IMR-90 (cell line): ENCODE results near the gene NDUFAF4. TPM values are rescaled to one million over a fixed set of nuclear protein-coding genes. Genes with fewer than 3 reads are reported as not detected.

Experiments used
- ATAC-seq: fragments of 200-7000 bp; cut with Tn5 transposase; 2 replicates; pipeline ENCODE4 v1.9.1; 2020; ENCODE audit warnings: low read depth, mild to moderate bottlenecking, moderate library complexity
- BruUV-seq: library from RNA; stranded (reverse); fragments of 400-500 nt; replicated peaks from 2 replicates; lab custom pipeline; 2021; lab: Mats Ljungman, UMichigan
- CTCF ChIA-PET: fragments of 300-600 bp; formaldehyde crosslinking; extraction: SDS; loops from one replicate; lab custom pipeline; 2021; ENCODE audit warnings: antibody characterized with exemption; lab: Yijun Ruan, JAX
- POLR2A ChIA-PET: fragments of 300-600 bp; sonication (Branson Sonifier 250); formaldehyde crosslinking; loops from one replicate; lab custom pipeline; 2022; ENCODE audit warnings: antibody characterized with exemption; ENCODE audit not compliant: unreplicated experiment; lab: Charles Lee
- DNase-seq: peaks from one replicate; pipeline ENCODE4 v3.0.0; 2013
- H2AFZ ChIP-seq: replicated peaks from 2 replicates; pipeline ENCODE3; 2013; ENCODE audit warnings: low read length, mild to moderate bottlenecking; ENCODE audit not compliant: poor library complexity
- H2AK5ac ChIP-seq: 2 replicates; pipeline ENCODE4 v1.6.1; 2013; ENCODE audit warnings: low read depth, low read length, inconsistent platforms
- H2AK9ac ChIP-seq: replicated peaks from 2 replicates; pipeline ENCODE3; 2013; ENCODE audit warnings: mild to moderate bottlenecking, low read depth, low read length, moderate library complexity; ENCODE audit not compliant: poor library complexity
- H2BK120ac ChIP-seq: 2 replicates; pipeline ENCODE4 v1.6.1; 2013; ENCODE audit warnings: low read depth, low read length, inconsistent platforms
- H2BK15ac ChIP-seq: 3 replicates; pipeline ENCODE4 v1.6.1; 2013; ENCODE audit warnings: low read depth, low read length, inconsistent platforms
- H2BK20ac ChIP-seq: 2 replicates; pipeline ENCODE4 v1.6.1; 2013; ENCODE audit warnings: low read depth, mild to moderate bottlenecking, inconsistent platforms, low read length, moderate library complexity
- H2BK5ac ChIP-seq: 2 replicates; pipeline ENCODE4 v1.6.1; 2013; ENCODE audit warnings: mild to moderate bottlenecking, low read depth, low read length, inconsistent platforms; ENCODE audit not compliant: poor library complexity, severe bottlenecking
- H3K14ac ChIP-seq: replicated peaks from 2 replicates; pipeline ENCODE4 v1.6.1; 2013; ENCODE audit warnings: low read depth, low read length, inconsistent platforms
- H3K18ac ChIP-seq: 2 replicates; pipeline ENCODE4 v1.6.1; 2013; ENCODE audit warnings: low read depth, low read length, control low read depth
- H3K23ac ChIP-seq: 2 replicates; pipeline ENCODE4 v1.6.1; 2013; ENCODE audit warnings: low read depth, low read length, inconsistent platforms
- H3K27ac ChIP-seq: 2 replicates; pipeline ENCODE4 v1.5.1; 2013; ENCODE audit warnings: mild to moderate bottlenecking, control low read depth, low read length; ENCODE audit not compliant: insufficient read depth
- H3K27me3 ChIP-seq: 2 replicates; pipeline ENCODE4 v1.6.1; 2013; ENCODE audit warnings: low read length; ENCODE audit not compliant: control insufficient read depth, insufficient read depth
- H3K36me3 ChIP-seq: 2 replicates; pipeline ENCODE4 v1.6.1; 2013; ENCODE audit warnings: low read length, mixed read lengths; ENCODE audit not compliant: control insufficient read depth, insufficient read depth
- H3K4ac ChIP-seq: 2 replicates; pipeline ENCODE4 v1.6.1; 2013; ENCODE audit warnings: low read depth, low read length, inconsistent platforms
- H3K4me1 ChIP-seq: 2 replicates; pipeline ENCODE4 v1.6.1; 2013; ENCODE audit warnings: low read length, mixed read lengths; ENCODE audit not compliant: control insufficient read depth, insufficient read depth
- H3K4me2 ChIP-seq: 2 replicates; pipeline ENCODE4 v1.6.1; 2013; ENCODE audit warnings: low read depth, mild to moderate bottlenecking, control low read depth, low read length, moderate library complexity
- H3K4me3 ChIP-seq: 2 replicates; pipeline ENCODE4 v1.5.1; 2013; ENCODE audit warnings: low read depth, mild to moderate bottlenecking, control low read depth, low read length, moderate library complexity; ENCODE audit not compliant: insufficient read depth
- H3K56ac ChIP-seq: 2 replicates; pipeline ENCODE4 v1.6.1; 2013; ENCODE audit warnings: low read length, inconsistent platforms; ENCODE audit not compliant: insufficient read depth; ENCODE audit errors: extremely low read depth
- H3K79me1 ChIP-seq, 2 experiments: 2 replicates each; pipeline ENCODE4 v1.6.1; 2013; ENCODE audit warnings: low read length in 2 of 2, inconsistent platforms in 1 of 2, low read depth in 1 of 2
- H3K9ac ChIP-seq: 2 replicates; pipeline ENCODE4 v1.6.1; 2013; ENCODE audit warnings: low read depth, low read length, control low read depth
- H3K9me1 ChIP-seq: 2 replicates; pipeline ENCODE4 v1.6.1; 2013; ENCODE audit warnings: low read length, inconsistent platforms; ENCODE audit not compliant: insufficient read depth
- H3K9me3 ChIP-seq: 2 replicates; pipeline ENCODE4 v1.6.1; 2013; ENCODE audit warnings: low read length; ENCODE audit not compliant: control insufficient read depth, insufficient read depth
- H4K20me1 ChIP-seq: 2 replicates; pipeline ENCODE4 v1.6.1; 2013; ENCODE audit warnings: low read length, inconsistent platforms; ENCODE audit not compliant: insufficient read depth
- H4K5ac ChIP-seq: 2 replicates; pipeline ENCODE4 v1.6.1; 2013; ENCODE audit warnings: mild to moderate bottlenecking, low read depth, low read length, control low read depth
- H4K8ac ChIP-seq, 2 experiments: 2 replicates each; pipeline ENCODE4 v1.6.1; 2013; ENCODE audit warnings: low read depth in 2 of 2, low read length in 2 of 2, control low read depth in 1 of 2, inconsistent platforms in 1 of 2
- H4K91ac ChIP-seq: 2 replicates; pipeline ENCODE4 v1.6.1; 2013; ENCODE audit warnings: low read depth, low read length, inconsistent platforms; ENCODE audit not compliant: insufficient read depth
- BHLHE40 ChIP-seq: fragments of 150-350 bp; IDR thresholded peaks from 2 replicates; pipeline ENCODE4 v1.6.1; 2016; ENCODE audit warnings: mild to moderate bottlenecking, low read depth, low read length
- CEBPB ChIP-seq: IDR thresholded peaks from 2 replicates; pipeline ENCODE4 v1.6.1; 2012; ENCODE audit warnings: low read depth, low read length, improper control_type of control experiment
- CHD1 ChIP-seq: IDR thresholded peaks from 2 replicates; pipeline ENCODE4 v1.6.1; 2012; ENCODE audit warnings: low read depth, low read length, improper control_type of control experiment
- ELK1 ChIP-seq: fragments of 150-350 bp; IDR thresholded peaks from 2 replicates; pipeline ENCODE4 v1.6.1; 2016; ENCODE audit warnings: low read depth, mild to moderate bottlenecking, low read length, moderate library complexity, borderline replicate concordance
- FOS ChIP-seq: fragments of 150-350 bp; IDR thresholded peaks from 2 replicates; pipeline ENCODE4 v1.6.1; 2016; ENCODE audit warnings: low read depth, low read length
- MAFK ChIP-seq: IDR thresholded peaks from 2 replicates; pipeline ENCODE4 v1.6.1; 2012; ENCODE audit warnings: low read depth, low read length, improper control_type of control experiment
- MAZ ChIP-seq: IDR thresholded peaks from 2 replicates; pipeline ENCODE4 v1.6.1; 2012; ENCODE audit warnings: low read depth, mild to moderate bottlenecking, low read length, improper control_type of control experiment, moderate library complexity, borderline replicate concordance
- MXI1 ChIP-seq: IDR thresholded peaks from 2 replicates; pipeline ENCODE4 v1.6.1; 2012; ENCODE audit warnings: low read depth, mild to moderate bottlenecking, low read length, moderate library complexity, borderline replicate concordance
- NFE2L2 ChIP-seq: fragments of 150-350 bp; IDR thresholded peaks from 2 replicates; pipeline ENCODE4 v1.6.1; 2016; ENCODE audit warnings: low read depth, mild to moderate bottlenecking, low read length
- POLR2A ChIP-seq: IDR thresholded peaks from 2 replicates; pipeline ENCODE4 v1.6.1; 2012; ENCODE audit warnings: mild to moderate bottlenecking, low read depth, low read length
- RCOR1 ChIP-seq: IDR thresholded peaks from 2 replicates; pipeline ENCODE4 v1.6.1; 2012; ENCODE audit warnings: mild to moderate bottlenecking, low read length, improper control_type of control experiment; ENCODE audit not compliant: insufficient replicate concordance
- RFX5 ChIP-seq: IDR thresholded peaks from 2 replicates; pipeline ENCODE4 v1.8.0; 2012; ENCODE audit warnings: low read depth, mild to moderate bottlenecking, low read length, moderate library complexity
- SMC3 ChIP-seq: fragments of 150-350 bp; IDR thresholded peaks from 2 replicates; pipeline ENCODE4 v1.6.1; 2016; ENCODE audit warnings: low read depth, mild to moderate bottlenecking, antibody characterized with exemption, low read length, moderate library complexity
- USF2 ChIP-seq: fragments of 150-350 bp; IDR thresholded peaks from 2 replicates; pipeline ENCODE4 v1.6.1; 2017; ENCODE audit warnings: mild to moderate bottlenecking, antibody characterized with exemption, low read length, low read depth
- WGBS, 2 experiments: methylation state at CpG; one replicate each; pipeline versions ENCODE4 v1.1.5 to v1.1.7; 2013; ENCODE audit warnings: missing lambda C conversion rate in 2 of 2; ENCODE audit not compliant: insufficient read length in 1 of 2; ENCODE audit errors: extremely low coverage in 2 of 2; 5-methylcytosine and 5-hydroxymethylcytosine counted together
- dilution Hi-C: fragments of 300-500 bp; cut with HindIII; formaldehyde crosslinking; loops from one replicate; pipeline ENCODE4 v1.14.3; 2018; ENCODE audit warnings: low sequenced_read_pairs; ENCODE audit not compliant: unreplicated experiment
- in situ Hi-C: fragments of 300-500 bp; cut with MboI; formaldehyde crosslinking; loops from 3 replicates; pipeline ENCODE4 v1.14.3; 2019; ENCODE audit warnings: low sequenced_read_pairs, inconsistent platforms, mixed read lengths
- intact Hi-C: fragments of 100-400 bp; cut with micrococcal nuclease; formaldehyde crosslinking; loops from 2 replicates; pipeline ENCODE4 v1.10.0; 2022
- polyA plus RNA-seq, 3 experiments: library from polyadenylated mRNA; depleted of rRNA; stranded (reverse); fragments of >200 nt; gene quantifications; 2 replicates each; pipeline ENCODE4 v1.2.3, GENCODE V29; 2012; ENCODE audit warnings: low replicate concordance in 1 of 3
- total RNA-seq: library from RNA; depleted of rRNA; stranded (reverse); fragments of >200 nt; gene quantifications from 2 replicates; pipeline ENCODE4 v1.2.3, GENCODE V29; 2012
- TF ChIP-seq, protein P1 (sequence below): conservative IDR thresholded peaks from 2 replicates; pipeline ENCODE4 v1.5.1; 2012; ENCODE audit warnings: mild to moderate bottlenecking, low read depth, low read length, improper control_type of control experiment

Gene NDUFAF4
- total and polyA plus RNA-seq, 2 of the 4 experiments (the other 2 are of a cell fraction), result 6.3 to 13.4 TPM

GRCh38 chr6:96909811-96910210 lies 12.1 kb upstream of the NDUFAF4 start:
- H3K36me3 ChIP-seq, result no peaks in the 10 kb centered on the region
- BruUV-seq, result no TSS peak
- no peaks in the 10 kb centered on the region for H3K9me1 ChIP-seq
- no peaks in the 10 kb centered on the region for H3K79me1 ChIP-seq
- DNase-seq (no peak), ATAC-seq (no peak)
- H3K56ac ChIP-seq, result no peak overlapping the region
- no peak overlapping the region for H3K14ac ChIP-seq
- no peak overlapping the region for H2BK20ac ChIP-seq
- ChIA-PET POLR2A (no interaction called here), CTCF (no interaction called here)
- H3K27ac ChIP-seq, result no peak overlapping the region
- no peak overlapping the region for H3K4me2 ChIP-seq
- in situ Hi-C loops, result no loop called here
- TF ChIP-seq CHD1 (no peak), USF2 (no peak), CEBPB (no peak), BHLHE40 (no peak), FOS (no peak), MAZ (no peak), SMC3 (no peak), RCOR1 (no peak), POLR2A (no peak), MAFK (no peak), NFE2L2 (no peak), RFX5 (no peak), ELK1 (no peak), MXI1 (no peak)
- TF ChIP-seq, protein P1, sequence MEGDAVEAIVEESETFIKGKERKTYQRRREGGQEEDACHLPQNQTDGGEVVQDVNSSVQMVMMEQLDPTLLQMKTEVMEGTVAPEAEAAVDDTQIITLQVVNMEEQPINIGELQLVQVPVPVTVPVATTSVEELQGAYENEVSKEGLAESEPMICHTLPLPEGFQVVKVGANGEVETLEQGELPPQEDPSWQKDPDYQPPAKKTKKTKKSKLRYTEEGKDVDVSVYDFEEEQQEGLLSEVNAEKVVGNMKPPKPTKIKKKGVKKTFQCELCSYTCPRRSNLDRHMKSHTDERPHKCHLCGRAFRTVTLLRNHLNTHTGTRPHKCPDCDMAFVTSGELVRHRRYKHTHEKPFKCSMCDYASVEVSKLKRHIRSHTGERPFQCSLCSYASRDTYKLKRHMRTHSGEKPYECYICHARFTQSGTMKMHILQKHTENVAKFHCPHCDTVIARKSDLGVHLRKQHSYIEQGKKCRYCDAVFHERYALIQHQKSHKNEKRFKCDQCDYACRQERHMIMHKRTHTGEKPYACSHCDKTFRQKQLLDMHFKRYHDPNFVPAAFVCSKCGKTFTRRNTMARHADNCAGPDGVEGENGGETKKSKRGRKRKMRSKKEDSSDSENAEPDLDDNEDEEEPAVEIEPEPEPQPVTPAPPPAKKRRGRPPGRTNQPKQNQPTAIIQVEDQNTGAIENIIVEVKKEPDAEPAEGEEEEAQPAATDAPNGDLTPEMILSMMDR, result no peak
- H2AK5ac ChIP-seq, result no peak overlapping the region
- no peak overlapping the region for H3K4ac ChIP-seq
- H4K91ac ChIP-seq, result no peak overlapping the region
- H3K23ac ChIP-seq, result no peak overlapping the region
- no peak overlapping the region for H4K8ac ChIP-seq
- no peak overlapping the region for H4K5ac ChIP-seq
- H2BK15ac ChIP-seq, result no peak overlapping the region
- dilution Hi-C loops, result no loop called here
- no peak overlapping the region for H2BK120ac ChIP-seq
- H2AFZ ChIP-seq, result no peak overlapping the region
- no peak overlapping the region for H3K4me3 ChIP-seq
- H3K9me3 ChIP-seq, result no peaks in the 10 kb centered on the region
- H3K4me1 ChIP-seq, result no peaks in the 10 kb centered on the region
- H2BK5ac ChIP-seq, result no peak overlapping the region
- no CpG with 5 or more reads among the region's 2 CpGs for WGBS, 2 experiments
- peaks cover 20% of the 10 kb centered on the region for H3K27me3 ChIP-seq
- no peaks in the 10 kb centered on the region for H4K20me1 ChIP-seq
- no peak overlapping the region for H3K18ac ChIP-seq
- intact Hi-C loops, result no loop called here
- no peak overlapping the region for H2AK9ac ChIP-seq
- no peak overlapping the region for H3K9ac ChIP-seq
